Measurements from ENCODE around the gene TUBA1B.
A peak's percentile ranks its signal among the peaks of the same experiment; 100 is the strongest.
"Not testable (repeated sequence)": the region's sequence is repeated elsewhere in the genome, so short reads cannot be mapped to it uniquely, and the experiment has no call there.

TUBA1B gene

DNA sequence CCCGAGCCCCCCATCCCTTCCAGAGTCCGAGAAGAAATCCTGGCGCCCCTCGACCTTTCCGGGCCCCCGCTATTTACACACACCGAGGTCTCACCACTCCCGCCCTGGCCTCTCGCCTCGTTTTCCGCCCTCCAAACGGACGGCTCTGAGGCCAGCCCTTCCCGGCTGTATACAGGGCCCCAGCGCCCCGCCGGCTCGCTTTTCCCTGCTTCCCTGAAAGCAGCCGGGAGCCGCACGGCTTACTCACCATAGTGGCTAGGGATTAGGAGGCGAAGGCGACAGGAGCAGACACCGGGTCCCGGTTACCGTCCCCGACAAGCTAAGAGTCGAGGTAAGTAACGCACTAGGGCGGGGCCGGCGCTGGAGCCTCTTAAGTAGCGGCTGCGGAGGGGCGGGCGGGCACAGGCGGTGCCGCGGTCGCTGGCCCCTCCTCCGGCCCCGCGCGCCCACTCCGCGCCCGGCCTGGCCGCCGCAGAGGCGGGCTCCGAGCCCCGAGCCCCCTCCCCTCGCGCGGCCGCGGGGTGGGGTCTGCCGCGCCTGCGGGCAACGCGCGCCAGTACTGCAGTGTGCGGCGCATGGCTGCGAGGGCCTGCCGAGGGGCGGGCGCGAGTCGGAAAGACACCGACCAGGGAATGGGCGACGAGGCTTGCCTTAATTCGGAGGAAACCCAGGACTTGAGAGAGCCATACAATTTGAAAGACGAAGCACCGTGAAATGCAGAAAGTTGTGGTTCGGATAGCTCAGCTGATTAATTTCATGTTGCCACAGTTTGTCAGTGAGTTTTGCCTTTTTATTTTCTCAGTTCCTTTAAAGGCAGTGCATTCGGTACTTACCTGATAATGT is at the start of gene TUBA1B:
Gene TUBA1B (minus strand): TSS at position 345 of the 843 bp plus-strand sequence. CDS start 95 bp downstream, at position 250.
- peak; percentile 90 for DNase-seq

DNA sequence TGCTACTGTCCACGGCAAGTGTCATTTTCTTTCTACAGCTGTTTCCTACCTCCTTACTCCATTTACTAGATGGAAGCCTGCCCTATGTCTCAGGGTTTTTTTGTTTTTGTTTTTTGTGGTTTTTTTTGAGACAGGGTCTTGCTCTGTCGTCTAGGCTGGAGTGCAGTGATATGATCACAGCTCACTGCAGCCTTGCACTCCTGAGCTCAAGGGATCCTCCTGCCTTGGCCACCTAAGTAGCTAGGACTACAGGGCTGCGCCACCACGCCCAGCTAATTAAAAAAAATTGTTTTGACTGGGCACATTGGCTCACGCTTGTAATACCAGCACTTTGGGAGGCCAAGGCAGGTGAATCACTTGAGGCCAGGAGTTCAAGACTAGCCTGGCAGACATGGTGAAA is 43.0 kb upstream of the TUBA1B start:
- no peak for DNase-seq

- no peak for DNase-seq
Observed at GRCh38 chr12:49170924-49171323, 39.7 kb upstream of the TUBA1B start.

DNA sequence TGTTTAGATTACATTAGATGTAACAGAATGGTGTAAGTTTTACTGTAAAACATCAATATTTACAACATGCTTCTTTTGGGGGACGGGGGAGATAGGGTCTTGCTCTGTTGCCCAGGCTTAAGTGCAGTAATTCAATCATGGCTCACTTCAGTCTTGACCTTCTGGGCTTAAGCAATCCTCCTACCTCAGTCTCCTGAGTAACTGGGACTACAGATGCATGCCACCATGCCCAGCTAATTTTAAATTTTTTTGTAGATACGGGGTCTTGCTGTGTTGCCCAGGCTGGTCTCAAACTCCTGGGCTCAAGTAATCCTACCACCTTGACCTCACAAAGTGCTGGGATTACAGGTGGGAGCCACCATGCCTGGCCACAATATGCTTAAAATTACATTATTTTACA is 33.9 kb upstream of the TUBA1B start:
- no peak for DNase-seq

- DNase-seq, result not testable (repeated sequence)
Observed at GRCh38 chr12:49161901-49162300, 30.7 kb upstream of the TUBA1B start.

DNA sequence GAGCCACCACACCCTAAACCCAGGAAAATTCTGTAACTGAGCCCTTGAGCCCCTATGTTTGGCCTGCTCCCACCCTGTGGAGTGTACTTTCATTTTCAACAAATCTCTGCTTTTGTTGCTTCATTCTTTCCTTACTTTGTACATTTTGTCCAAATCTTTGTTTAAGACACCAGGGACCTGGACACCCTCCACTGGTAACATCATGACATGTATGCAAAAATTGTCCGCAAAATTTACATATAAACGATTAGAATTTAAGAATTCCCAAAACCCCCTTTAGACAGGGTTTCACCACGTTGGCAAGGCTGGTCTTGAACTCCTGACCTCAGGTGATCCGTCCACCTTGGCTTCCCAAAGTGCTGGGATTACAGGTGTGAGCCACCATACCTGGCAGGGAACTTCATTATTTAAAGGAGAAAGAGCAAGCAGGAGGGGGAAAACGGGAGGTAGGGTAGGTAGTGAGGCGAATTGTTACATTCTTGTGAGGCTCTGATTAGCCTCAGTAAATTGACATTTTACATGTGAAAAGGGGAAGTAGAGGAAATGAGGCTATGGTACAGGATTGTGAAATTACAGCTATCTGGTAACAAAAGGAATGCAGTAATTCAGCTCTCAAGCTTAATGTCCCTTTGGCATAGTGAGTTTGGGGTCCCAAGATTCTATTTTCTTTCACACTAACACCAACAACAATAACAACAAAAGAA is 30.0 kb upstream of the TUBA1B start:
- DNase-seq, result no peak

DNA sequence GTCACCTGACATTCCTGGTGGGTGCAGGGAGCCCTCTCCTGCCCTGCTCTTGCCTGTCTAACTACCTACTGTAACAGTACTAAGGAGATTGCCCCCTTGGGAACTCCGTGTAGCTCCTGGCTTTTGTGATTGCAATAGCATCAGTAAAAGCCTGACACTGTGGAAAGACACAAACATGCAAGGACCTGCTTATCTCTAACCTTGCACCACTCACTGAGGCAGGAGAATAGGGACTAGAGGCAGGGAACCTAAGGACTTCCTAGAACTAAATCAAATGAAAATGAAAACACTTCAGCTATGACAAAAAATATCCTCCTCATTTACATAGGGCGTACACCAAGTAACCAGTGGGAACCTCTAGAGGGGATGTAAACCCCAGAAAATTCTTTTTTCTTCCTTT is 29.2 kb upstream of the TUBA1B start:
- no peak for DNase-seq

GRCh38 chr12:49154221-49154620 is 23.0 kb upstream of the TUBA1B start:
- no peak for DNase-seq

DNA sequence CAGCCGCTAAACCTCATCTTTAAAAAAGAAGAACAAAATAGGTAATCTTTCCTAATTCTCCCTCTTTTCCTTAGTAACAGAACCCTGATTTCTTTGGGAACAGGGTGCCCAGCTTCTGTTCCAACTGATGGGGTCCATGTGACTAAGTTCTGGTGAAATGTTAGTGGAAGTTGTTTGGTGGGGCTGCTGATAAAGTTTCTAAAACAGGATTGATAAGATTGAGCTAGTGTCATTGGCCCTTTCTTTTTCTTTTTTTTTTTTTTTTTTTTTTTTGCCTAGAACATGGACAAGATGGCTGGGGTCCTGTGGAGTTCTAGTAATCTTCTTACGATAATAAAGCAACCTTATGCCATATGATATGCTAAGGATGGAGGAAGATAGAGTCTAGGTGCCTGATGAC is 16.2 kb upstream of the TUBA1B start:
- DNase-seq, result no peak

- no peak for DNase-seq
Observed at GRCh38 chr12:49146406-49146805, 15.2 kb upstream of the TUBA1B start.

GRCh38 chr12:49144384-49144783 is 13.2 kb upstream of the TUBA1B start:
- no peak for DNase-seq

DNA sequence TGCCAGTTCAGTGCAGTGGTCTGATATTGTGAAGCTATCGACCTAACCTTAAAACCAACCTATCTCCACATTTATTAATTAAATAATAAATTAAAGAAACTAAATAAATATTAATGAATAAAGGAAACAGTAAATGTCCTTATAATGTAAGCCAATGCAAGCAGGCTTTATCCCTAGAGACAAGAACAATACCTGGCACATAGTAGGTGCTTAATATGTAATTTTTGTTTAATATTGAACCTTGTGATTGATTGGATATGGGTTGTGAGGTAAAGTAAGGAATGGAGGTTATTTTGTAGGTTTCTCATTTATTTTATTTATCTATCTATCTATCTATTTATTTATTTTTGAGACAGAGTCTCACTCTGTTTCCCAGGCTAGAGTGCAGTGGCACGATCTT is 7.8 kb upstream of the TUBA1B start:
- no peak for DNase-seq

- DNase-seq, result no peak
Observed at GRCh38 chr12:49138587-49138986, 7.4 kb upstream of the TUBA1B start.

DNA sequence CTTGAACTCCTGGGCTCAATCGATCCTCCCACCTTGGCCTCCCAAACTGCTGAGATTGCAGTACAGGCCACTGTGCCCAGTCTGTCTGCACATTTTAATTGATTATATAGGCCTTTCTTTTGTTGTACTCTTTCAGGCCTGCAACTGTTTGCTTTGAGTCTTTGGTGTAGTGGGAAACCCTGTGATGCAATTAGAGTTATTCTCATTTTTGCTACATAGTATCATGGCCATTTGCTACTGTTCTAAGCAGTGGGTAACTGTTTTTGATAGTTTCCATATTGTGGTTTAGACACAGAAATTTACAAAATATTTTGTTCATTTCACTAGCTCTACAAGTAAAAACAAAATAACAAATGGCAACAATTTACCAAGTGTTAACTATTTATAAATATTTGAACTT is 6.3 kb upstream of the TUBA1B start:
- DNase-seq, result no peak

GRCh38 chr12:49136997-49137396 is 5.8 kb upstream of the TUBA1B start:
- not testable (repeated sequence) for DNase-seq

GRCh38 chr12:49133590-49133989 is 2.4 kb upstream of the TUBA1B start:
- no peak for DNase-seq

DNA sequence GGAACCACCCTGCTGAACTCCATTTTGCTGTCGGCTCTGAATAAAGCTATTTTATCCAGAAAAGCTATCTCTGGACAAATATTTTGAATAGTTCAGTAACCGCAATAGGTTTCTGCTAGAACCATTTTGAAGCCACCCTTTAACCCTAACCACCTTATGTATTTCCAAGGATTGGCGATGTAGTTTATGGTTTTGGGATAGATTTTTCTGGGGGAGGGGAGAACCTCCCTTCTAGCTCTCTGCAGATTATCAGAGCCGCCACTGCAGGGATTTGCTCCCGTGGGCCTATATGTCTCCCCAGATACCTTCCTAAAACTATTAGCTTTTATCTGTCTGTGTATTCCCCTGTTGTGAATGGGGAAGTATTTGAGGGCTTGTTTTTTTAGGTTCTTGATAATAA is 1.8 kb upstream of the TUBA1B start:
- DNase-seq, result no peak

DNA sequence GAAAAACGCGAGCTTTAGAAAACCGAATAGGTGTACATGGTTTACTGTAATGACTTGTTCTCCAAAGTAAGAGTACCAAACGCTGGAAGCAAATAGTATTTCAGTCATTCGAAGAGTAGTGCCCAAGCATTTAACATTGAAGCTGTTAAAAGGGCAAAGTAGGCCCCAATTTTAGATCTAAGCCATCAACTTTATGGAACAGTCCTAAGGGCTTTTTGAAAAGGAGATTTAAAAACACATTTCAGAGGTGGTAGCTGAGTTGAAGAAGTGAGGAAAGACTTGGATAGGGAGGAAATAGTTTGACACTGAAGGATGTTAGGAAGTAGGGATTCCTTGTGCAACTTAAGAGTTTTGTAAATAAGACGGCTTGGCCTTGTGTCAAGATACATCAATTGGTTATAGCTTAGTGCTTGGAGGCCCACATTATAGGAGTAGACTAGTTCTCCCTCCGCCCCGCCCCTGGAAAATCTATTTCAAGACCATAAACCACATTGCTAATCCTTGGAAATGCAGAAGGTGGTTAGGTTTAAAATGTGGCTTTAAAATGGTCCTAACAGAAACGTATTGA is 783 bp upstream of the TUBA1B start:
- no peak for DNase-seq

- DNase-seq, result peak; percentile 92
Observed at GRCh38 chr12:49130151-49131050, 794 bp downstream of the TUBA1B start.

DNA sequence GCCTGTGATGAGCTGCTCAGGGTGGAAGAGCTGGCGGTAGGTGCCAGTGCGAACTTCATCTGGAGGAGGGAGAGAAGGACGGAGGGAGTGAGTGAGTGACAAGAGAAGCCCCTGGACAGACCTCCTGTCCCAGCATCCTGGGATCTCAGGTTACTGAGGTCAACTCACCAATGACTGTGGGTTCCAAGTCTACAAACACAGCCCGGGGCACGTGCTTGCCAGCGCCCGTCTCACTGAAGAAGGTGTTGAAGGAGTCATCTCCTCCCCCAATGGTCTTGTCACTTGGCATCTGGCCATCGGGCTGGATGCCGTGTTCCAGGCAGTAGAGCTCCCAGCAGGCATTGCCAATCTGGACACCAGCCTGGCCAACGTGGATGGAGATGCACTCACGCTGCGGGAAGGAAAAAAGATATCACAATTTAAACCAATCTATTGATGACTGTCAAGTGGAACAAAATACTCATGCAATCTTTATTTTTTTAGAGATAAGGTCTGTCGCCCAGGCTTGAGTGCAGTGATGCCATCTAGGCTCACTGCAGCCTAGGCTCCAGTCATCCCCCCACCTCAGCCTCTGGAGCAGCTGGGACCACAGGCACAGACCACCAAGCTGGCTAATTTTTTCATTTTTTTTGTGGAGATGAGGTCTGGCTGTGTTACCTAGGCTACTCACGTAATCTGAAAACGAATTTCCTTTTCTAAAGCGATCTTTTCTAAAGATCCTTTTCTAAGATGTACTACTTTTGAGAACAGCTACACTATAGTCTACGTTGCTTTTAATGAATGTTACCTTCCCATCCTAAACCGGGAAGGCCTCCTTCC is 1.7 kb downstream of the TUBA1B start:
- DNase-seq, result no peak

- not testable (repeated sequence) for DNase-seq
Observed at GRCh38 chr12:49127971-49128370, 3.2 kb downstream of the TUBA1B start.

Data from NCI-H2171 (cell line).